T-helper 1 cell treated with Interleukin-12 subunit alpha and Interleukin-12 subunit beta and Interleukin-4 antibody, amounts not matched to agents 30 μg/mL and 1 μg/mL, for 36 hours (primary cell): ENCODE measurements around the gene CDH5.

Experiments used
- H3K27ac Mint-ChIP-seq: one replicate; pipeline ENCODE4 v1.8.0; 2021; ENCODE audit warnings: mild to moderate bottlenecking, mixed read lengths
- H3K27me3 Mint-ChIP-seq: one replicate; pipeline ENCODE4 v1.8.0; 2021; ENCODE audit warnings: low read depth, mixed read lengths
- H3K36me3 Mint-ChIP-seq: one replicate; pipeline ENCODE4 v1.8.0; 2021; ENCODE audit warnings: low read depth, mixed read lengths
- H3K4me1 Mint-ChIP-seq: one replicate; pipeline ENCODE4 v1.8.0; 2021; ENCODE audit warnings: low read depth, mixed read lengths
- H3K4me3 Mint-ChIP-seq: one replicate; pipeline ENCODE4 v1.8.0; 2021; ENCODE audit warnings: mild to moderate bottlenecking, moderate library complexity, mixed read lengths
- H3K9me3 Mint-ChIP-seq: one replicate; pipeline ENCODE4 v1.8.0; 2021; ENCODE audit warnings: mixed read lengths

The CDH5 gene

DNA sequence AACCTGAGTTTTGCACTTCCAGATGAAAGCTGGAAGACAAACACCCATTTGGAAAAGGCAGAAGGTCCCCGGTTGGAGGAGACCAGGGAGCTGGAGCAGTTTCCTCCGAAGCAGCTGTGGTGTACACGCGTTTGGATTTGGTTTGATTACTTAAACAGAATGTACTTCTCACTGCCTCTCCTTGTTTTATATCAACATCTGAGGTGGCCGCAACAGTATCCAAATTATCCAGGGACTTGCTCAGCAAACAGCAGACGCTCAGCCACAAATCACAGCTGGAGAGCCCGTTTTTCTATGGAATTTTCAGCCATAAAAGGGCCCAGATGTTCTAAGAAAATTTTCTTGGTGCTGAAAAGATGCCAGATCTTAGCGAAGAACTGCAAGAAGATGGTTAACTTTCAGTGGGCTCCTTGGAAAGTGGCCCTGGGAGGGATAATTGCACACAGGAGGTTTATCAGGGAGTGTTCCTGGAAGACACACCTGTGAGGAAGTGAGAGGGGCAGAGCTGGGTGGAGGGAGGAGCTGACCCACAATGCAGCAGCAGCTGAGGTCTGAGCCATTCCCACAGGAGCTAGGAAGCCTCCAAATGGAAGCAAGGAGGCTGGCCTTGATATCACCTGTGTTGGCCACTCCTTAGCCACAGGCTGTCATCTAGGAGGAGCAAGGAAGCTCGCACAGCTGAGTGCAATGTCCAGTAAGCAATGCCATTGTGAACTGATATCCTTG is 28.9 kb upstream of the CDH5 start:
- H3K4me3 Mint-ChIP-seq: no peak overlapping the region
- no peaks in the 10 kb centered on the region for H3K36me3 Mint-ChIP-seq
- H3K27me3 Mint-ChIP-seq: peaks cover 15% of the 10 kb centered on the region
- H3K9me3 Mint-ChIP-seq: no peaks in the 10 kb centered on the region
- no peak overlapping the region for H3K27ac Mint-ChIP-seq
- H3K4me1 Mint-ChIP-seq: no peaks in the 10 kb centered on the region

DNA sequence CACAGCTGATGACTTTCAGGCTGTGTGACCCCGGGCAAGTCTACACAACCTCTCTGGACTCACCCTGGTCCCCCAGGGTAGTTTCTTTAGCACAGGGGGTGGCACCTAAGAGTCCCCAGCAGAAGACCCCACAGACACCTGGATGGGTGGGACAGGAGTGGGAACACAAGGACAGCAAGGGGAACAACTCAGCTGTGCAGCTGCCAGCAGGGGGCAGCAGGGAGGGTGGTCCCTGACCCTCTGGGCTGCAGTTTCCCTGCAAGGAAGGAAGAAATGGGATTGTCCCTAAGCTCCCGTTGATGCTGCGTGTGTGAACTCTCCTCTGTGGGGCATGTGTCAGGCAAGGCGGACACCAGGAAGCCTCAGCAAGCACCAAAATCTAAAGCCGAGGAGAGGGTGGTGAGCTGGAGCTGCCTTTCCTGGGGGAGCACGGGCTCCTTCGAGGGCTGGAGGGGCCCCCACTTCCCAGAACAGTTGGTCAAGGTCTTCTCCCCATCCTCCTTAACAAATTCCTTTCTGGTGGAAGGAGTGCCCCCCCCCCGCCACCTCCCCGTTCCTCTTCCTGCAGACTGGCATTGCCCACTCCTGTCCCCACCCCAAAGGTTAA is 24.1 kb upstream of the CDH5 start:
- Mint-ChIP-seq H3K4me3 (no peak overlapping the region), H3K9me3 (no peaks in the 10 kb centered on the region), H3K27ac (no peak overlapping the region), H3K36me3 (no peaks in the 10 kb centered on the region), H3K27me3 (peaks cover 16% of the 10 kb centered on the region), H3K4me1 (no peaks in the 10 kb centered on the region)

DNA sequence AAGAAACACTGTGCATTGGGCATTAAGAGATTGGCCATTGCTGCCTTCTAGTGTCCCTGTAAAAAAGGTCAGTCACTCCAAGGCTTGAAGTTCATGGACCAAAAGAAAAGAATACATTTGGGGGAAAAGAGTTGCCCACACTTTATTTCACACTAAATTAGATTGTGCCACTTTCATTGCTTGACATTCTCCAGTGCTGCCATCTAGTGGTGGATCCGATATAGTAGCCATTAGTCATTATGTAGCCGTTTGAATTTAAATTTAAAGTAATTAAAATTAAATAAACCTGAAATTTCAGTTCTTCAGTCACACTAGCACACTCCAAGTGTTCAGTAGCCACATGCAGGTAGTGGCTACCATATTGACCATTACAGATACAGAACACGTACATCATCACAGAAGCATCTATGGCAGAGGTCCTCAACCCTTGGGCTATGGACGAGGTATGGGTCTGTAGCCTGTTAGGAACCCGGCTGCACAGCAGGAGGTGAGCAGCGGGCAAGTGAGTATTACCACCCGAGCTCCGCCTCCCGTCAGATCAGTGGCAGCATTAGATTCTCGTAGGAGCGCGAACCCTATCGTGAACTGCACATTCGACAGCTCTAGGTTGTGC is 21.9 kb upstream of the CDH5 start:
- H3K27ac Mint-ChIP-seq: no peak overlapping the region
- H3K36me3 Mint-ChIP-seq: no peaks in the 10 kb centered on the region
- peaks cover 21% of the 10 kb centered on the region for H3K27me3 Mint-ChIP-seq
- no peaks in the 10 kb centered on the region for H3K4me1 Mint-ChIP-seq
- H3K9me3 Mint-ChIP-seq: no peaks in the 10 kb centered on the region
- H3K4me3 Mint-ChIP-seq: no peak overlapping the region

DNA sequence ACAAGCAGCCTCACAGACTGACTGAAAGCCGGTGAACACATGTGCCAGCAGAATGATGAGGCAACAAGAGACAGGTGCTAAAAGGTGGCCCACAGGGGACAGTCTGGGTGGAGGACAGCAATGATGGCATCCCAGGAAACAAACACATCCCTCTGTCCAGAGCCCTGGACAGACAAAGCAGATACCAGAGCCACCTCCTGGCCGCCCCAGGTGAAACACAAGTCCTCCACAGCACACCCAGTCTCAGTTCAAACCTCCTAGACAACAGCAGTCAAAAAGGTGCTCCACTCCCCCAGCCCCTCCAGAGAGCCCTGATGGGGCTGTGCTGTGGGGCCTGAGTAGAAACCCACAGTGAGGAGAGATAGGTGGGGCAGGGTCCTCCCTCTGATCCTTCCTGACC is 20.3 kb upstream of the CDH5 start:
- Mint-ChIP-seq H3K4me3 (no peak overlapping the region), H3K9me3 (no peaks in the 10 kb centered on the region), H3K27ac (no peak overlapping the region), H3K4me1 (no peaks in the 10 kb centered on the region), H3K27me3 (peaks cover 20% of the 10 kb centered on the region), H3K36me3 (no peaks in the 10 kb centered on the region)

DNA sequence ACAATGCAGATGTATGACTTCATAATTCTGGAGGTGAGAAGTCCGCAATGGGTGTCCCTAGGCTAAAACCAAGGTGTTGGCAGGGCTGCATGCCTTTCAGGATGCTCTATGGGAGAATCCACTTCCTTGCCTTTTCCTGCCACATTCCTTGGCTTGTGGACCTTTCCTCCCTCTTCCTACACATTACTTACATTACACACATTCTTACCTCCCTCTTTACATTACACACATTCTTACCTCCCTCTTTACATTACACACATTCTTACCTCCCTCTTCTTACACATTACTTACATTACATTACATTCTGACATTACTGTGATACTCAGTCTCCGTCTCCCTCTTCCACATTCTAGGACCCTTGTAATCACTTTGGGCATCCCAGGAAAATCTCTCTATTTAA is 14.2 kb upstream of the CDH5 start:
- no peak overlapping the region for H3K4me3 Mint-ChIP-seq
- H3K4me1 Mint-ChIP-seq: no peaks in the 10 kb centered on the region
- peaks cover 24% of the 10 kb centered on the region for H3K27me3 Mint-ChIP-seq
- no peaks in the 10 kb centered on the region for H3K36me3 Mint-ChIP-seq
- no peak overlapping the region for H3K27ac Mint-ChIP-seq
- no peaks in the 10 kb centered on the region for H3K9me3 Mint-ChIP-seq

DNA sequence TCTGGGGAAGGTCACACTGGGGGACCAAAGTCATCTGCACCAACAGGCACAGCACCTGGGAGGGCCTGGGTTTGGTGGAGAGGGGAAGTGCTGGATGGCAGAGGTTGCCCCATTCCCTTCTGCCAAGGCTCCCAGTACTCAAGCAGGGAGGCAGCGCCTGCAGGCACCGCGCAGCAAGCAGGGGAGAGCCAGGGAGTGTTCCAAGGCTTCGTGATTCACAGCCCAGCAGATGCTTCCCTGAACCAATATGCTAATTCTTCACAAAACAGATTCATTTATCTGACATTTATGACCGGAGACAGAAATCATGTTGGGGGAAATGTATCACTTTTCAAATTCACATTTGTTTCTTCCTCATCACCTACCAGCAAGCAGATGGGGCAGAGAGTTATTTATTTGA is 13.4 kb upstream of the CDH5 start:
- no peaks in the 10 kb centered on the region for H3K9me3 Mint-ChIP-seq
- H3K27ac Mint-ChIP-seq: no peak overlapping the region
- no peak overlapping the region for H3K4me3 Mint-ChIP-seq
- H3K27me3 Mint-ChIP-seq: peaks cover 25% of the 10 kb centered on the region
- no peaks in the 10 kb centered on the region for H3K36me3 Mint-ChIP-seq
- no peaks in the 10 kb centered on the region for H3K4me1 Mint-ChIP-seq

DNA sequence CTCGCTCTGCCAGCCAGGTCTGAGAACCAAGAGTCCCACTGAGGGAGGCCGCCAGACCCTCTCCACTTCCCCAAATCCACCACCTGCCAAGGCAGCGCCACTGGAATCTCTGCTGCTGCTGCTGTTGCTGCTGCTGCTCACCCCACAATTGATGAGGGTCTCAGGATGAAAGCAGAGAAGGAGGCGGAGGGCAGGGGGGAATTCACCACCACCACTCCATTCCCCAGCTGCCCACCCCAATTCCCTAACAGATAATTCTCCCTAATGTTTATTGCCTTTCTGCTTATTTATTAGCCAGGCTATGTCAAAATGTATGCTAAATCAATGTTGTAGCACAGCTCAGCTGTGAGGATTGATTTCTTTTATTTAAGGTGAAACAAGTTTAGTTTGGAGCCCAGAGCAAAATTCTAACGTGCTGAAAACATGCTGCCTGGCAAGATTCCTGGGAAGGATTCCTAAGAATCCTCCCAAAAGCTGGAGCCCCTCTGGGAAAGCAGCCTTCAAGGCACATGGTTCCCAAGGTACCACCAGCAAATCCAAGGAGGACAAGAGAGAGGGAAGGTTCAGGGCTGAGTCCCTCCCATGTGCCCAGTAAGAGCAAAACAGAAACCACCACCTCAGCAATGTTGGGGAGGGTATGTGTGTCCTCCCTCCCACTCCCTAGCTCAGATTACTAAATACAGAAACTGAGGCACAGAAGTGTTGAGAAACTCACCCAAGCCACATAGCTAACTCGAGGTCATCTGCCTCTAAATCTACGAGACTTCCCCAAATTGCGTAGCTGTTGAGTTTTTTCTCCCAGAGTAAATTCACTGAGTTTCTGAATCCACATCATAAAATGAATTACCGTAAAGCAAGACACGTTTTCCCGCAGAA is 12.2 kb upstream of the CDH5 start:
- Mint-ChIP-seq H3K27ac (no peak overlapping the region), H3K36me3 (no peaks in the 10 kb centered on the region), H3K4me3 (no peak overlapping the region), H3K27me3 (peaks cover 21% of the 10 kb centered on the region), H3K9me3 (no peaks in the 10 kb centered on the region), H3K4me1 (no peaks in the 10 kb centered on the region)

DNA sequence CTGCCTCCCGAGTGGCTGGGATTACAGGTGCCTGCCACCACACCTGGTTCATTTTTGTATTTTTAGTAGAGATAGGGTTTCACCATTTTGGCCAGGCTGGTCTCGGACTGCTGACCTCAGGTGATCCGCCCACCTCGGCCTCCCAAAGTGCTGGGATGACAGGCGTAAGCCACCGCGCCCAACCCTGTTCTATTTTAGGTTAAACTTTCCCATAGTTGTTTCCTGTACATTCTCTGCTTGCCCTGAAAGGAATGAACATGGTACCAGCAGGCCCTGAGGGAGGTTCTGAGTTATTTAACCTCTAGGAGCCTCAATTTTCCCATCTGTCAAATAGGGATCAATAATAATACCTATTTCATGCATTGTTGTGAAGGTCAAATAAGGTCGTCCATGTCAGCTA is 11.0 kb upstream of the CDH5 start:
- H3K4me3 Mint-ChIP-seq: no peak overlapping the region
- no peak overlapping the region for H3K27ac Mint-ChIP-seq
- H3K9me3 Mint-ChIP-seq: no peaks in the 10 kb centered on the region
- H3K27me3 Mint-ChIP-seq: peaks cover 18% of the 10 kb centered on the region
- H3K4me1 Mint-ChIP-seq: no peaks in the 10 kb centered on the region
- H3K36me3 Mint-ChIP-seq: no peaks in the 10 kb centered on the region

DNA sequence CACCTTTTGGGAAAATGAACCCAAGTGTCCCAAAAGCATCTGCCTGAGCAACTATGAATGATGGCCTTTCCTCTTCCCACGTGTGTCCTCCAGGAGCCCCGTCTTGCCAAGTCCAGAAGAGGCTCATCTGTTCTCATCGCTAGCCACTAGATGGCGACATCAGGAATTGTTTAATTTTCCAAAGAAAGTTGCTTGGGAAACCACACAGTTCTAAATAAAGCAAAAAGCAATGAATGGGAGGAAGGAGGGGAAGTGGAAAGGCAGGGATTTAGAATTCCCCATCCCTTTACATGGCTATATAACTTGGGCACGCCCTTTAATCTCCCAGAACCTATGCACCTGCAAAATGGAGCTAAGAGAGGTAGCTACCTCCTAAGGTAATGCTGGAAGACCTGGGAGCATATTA is 9.0 kb upstream of the CDH5 start:
- no peaks in the 10 kb centered on the region for H3K9me3 Mint-ChIP-seq
- H3K4me3 Mint-ChIP-seq: no peak overlapping the region
- peaks cover 33% of the 10 kb centered on the region for H3K27me3 Mint-ChIP-seq
- no peaks in the 10 kb centered on the region for H3K36me3 Mint-ChIP-seq
- no peak overlapping the region for H3K27ac Mint-ChIP-seq
- H3K4me1 Mint-ChIP-seq: peaks cover 3% of the 10 kb centered on the region

DNA sequence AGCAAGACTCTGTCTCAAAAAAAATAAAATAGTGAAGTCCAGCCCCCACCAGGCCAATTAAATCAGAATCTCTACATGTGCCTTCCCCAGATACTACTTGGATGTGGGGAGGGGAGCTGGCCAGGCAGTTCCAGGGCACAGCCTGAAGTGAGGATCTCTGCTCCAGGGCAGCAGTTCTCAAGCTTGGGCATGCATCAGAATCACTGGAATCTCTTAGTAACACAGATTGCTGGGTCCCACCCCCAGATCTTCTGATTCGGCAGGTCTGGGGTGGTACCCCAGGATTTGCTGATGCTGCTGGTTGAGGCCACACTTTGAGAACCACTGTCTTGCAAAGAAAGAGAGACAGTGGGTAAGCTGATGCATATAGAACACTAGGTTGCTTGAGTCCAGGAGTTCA is 8.3 kb upstream of the CDH5 start:
- no peak overlapping the region for H3K27ac Mint-ChIP-seq
- H3K27me3 Mint-ChIP-seq: peaks cover 39% of the 10 kb centered on the region
- H3K4me1 Mint-ChIP-seq: peaks cover 3% of the 10 kb centered on the region
- no peak overlapping the region for H3K4me3 Mint-ChIP-seq
- H3K9me3 Mint-ChIP-seq: no peaks in the 10 kb centered on the region
- H3K36me3 Mint-ChIP-seq: no peaks in the 10 kb centered on the region

DNA sequence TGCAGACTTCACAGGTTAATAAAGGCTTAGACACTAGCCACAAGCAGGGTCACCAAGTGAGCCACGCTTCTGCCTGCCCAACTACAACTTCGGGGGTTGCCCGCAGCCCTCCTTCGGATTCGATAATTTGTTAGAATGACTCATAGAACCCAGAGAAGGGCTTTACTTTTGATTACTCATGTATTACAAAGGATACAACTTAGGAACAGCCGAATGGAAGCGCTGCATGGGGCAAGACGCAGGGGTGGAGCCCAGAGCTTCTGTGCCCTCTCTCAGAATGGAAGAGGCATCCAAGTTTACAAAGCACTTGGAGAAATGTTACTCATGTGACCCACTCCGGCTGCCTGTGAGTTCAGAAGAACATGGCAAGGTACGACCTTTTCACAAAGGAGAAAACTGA is 7.5 kb upstream of the CDH5 start:
- no peak overlapping the region for H3K27ac Mint-ChIP-seq
- H3K27me3 Mint-ChIP-seq: peaks cover 47% of the 10 kb centered on the region
- peaks cover 3% of the 10 kb centered on the region for H3K4me1 Mint-ChIP-seq
- H3K4me3 Mint-ChIP-seq: no peak overlapping the region
- no peaks in the 10 kb centered on the region for H3K36me3 Mint-ChIP-seq
- H3K9me3 Mint-ChIP-seq: no peaks in the 10 kb centered on the region

DNA sequence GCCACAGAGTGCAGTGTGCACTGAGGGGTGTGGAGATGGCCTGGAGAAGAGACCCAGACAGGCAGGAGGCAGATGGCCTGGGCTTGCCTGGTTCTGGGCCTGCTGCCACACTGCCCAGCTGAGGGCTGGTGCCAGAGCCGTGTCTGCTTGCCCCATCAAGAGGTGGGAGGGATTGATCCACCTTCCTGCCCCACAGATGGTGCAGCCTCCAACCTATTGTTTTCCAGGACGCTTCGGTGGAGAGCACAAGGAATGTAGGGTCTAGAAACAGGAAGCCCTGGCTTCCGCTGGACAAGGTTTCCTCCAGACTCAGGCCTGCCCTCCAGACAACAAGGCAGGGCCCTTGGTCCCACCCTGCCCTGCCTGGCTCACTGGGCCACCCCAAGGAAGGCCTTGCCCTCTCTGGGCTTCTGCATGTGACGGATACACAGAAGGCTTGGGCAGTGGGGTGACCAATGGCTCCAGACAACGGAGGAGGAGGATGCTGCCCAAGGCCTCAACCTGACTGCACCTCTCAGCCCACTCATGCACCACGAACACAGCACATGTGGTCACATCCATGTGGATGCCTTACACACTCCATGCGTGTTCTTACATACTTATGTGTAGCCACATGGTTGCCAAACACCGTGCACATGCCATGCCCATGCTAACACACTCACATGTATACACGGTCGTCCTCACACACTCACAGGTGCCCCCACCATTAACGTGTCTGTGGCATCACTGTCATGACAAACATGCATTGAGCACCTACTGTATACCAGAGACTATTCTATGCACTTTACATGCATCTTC is 6.5 kb upstream of the CDH5 start:
- peaks cover 50% of the 10 kb centered on the region for H3K27me3 Mint-ChIP-seq

DNA sequence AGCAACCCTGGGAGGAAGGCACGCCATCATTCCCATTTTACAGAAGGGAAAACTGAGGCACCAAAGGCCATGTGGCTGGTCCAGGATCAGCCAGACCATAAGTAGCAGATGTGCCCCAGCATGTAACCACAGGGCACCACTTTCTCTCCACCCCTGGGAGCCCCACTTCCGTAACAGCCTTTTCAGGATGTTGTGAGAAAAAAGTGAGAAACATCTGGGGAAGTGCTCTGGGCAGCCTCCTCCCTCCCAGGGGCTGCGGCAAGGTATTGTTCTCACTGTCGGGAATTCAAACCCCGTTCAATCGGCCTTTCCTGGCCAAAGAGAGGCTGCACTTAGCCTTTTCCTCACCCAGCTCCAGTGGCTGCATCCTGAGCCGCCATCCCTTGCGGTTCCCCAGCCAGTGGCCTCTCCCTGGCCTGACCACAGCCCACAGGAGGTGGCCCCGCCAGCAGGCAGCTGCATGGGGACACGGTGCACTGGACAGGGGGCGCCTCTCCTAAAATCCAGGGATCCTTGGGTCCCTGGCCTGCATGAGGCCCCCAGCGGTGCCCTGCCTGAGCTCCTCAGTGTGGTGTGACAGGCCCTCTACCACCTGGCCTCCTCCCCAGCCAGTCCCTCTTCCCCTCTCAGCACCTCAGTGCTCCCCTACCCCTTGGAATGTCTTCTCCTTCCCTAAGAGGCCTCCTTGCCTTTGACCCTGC is 5.7 kb upstream of the CDH5 start:
- H3K27ac Mint-ChIP-seq: no peak overlapping the region
- no peaks in the 10 kb centered on the region for H3K9me3 Mint-ChIP-seq
- H3K36me3 Mint-ChIP-seq: no peaks in the 10 kb centered on the region
- no peak overlapping the region for H3K4me3 Mint-ChIP-seq
- H3K4me1 Mint-ChIP-seq: peaks cover 5% of the 10 kb centered on the region
- peaks cover 58% of the 10 kb centered on the region for H3K27me3 Mint-ChIP-seq

More for the DNA sequence above, 6.5 kb upstream of the CDH5 start:
- no peak overlapping the region for H3K4me3 Mint-ChIP-seq
- H3K27ac Mint-ChIP-seq: no peak overlapping the region
- peaks cover 5% of the 10 kb centered on the region for H3K4me1 Mint-ChIP-seq
- no peaks in the 10 kb centered on the region for H3K36me3 Mint-ChIP-seq
- H3K9me3 Mint-ChIP-seq: no peaks in the 10 kb centered on the region
